Activated CD4-positive, CD25-positive, alpha-beta regulatory T cell treated with anti-CD3 and anti-CD28 coated beads, Interleukin-2, amount 50 U/mL, for 72 hours (primary cell): ENCODE results near the gene MTA3.
"Not testable (repeated sequence)": the region's sequence is repeated elsewhere in the genome, so short reads cannot be mapped to it uniquely, and the experiment has no call there.

Experiments used
- DNase-seq: peaks from one replicate; pipeline ENCODE4 v3.0.0; 2021

MTA3 gene

GRCh38 chr2:42567806-42568400, 529 bp upstream of the MTA3 start:
- peak; percentile 33 for DNase-seq

GRCh38 chr2:42569116-42569711, 782 bp downstream of the MTA3 start:
- DNase-seq, result peak; percentile 32

- DNase-seq, result no peak
Observed at GRCh38 chr2:42569883-42570282, 1.5 kb downstream of the MTA3 start.

GRCh38 chr2:42572297-42573081, 4.1 kb downstream of the MTA3 start:
- DNase-seq, result no peak

GRCh38 chr2:42573256-42573655, 4.8 kb downstream of the MTA3 start:
- no peak for DNase-seq

GRCh38 chr2:42575458-42576064, 7.1 kb downstream of the MTA3 start:
- no peak for DNase-seq

GRCh38 chr2:42578621-42579020, 10.2 kb downstream of the MTA3 start:
- DNase-seq, result no peak

GRCh38 chr2:42581257-42581656, 12.8 kb downstream of the MTA3 start:
- no peak for DNase-seq

GRCh38 chr2:42584628-42585027, 16.2 kb downstream of the MTA3 start:
- DNase-seq, result not testable (repeated sequence)

GRCh38 chr2:42585779-42586178, 17.3 kb downstream of the MTA3 start:
- no peak for DNase-seq

- DNase-seq, result no peak
Observed at GRCh38 chr2:42587526-42588117, 19.2 kb downstream of the MTA3 start.

GRCh38 chr2:42588121-42588520, 19.7 kb downstream of the MTA3 start:
- DNase-seq, result no peak

GRCh38 chr2:42590176-42590575, 21.7 kb downstream of the MTA3 start:
- DNase-seq, result no peak

- DNase-seq, result no peak
Observed at GRCh38 chr2:42593282-42593681, 24.9 kb downstream of the MTA3 start.

GRCh38 chr2:42598656-42599055, 30.2 kb downstream of the MTA3 start:
- DNase-seq, result no peak

GRCh38 chr2:42601076-42601475, 32.6 kb downstream of the MTA3 start:
- DNase-seq, result no peak

GRCh38 chr2:42602218-42602875, 33.9 kb downstream of the MTA3 start:
- DNase-seq, result no peak

- no peak for DNase-seq
Observed at GRCh38 chr2:42602876-42603219, 34.4 kb downstream of the MTA3 start.

GRCh38 chr2:42604341-42604867, 36.0 kb downstream of the MTA3 start:
- not testable (repeated sequence) for DNase-seq

- not testable (repeated sequence) for DNase-seq
Observed at GRCh38 chr2:42606166-42606565, 37.7 kb downstream of the MTA3 start.

- DNase-seq, result no peak
Observed at GRCh38 chr2:42607101-42607637, 38.7 kb downstream of the MTA3 start.
